Measurements from ENCODE around the gene MYH6.
"Not testable (repeated sequence)": the region's sequence is repeated elsewhere in the genome, so short reads cannot be mapped to it uniquely, and the experiment has no call there.

MYH6 gene

GRCh38 chr14:23413681-23414080 lies 5.6 kb upstream of the MYH6 start:
- DNase-seq: no peak

GRCh38 chr14:23411563-23412525 lies 3.8 kb upstream of the MYH6 start:
- no peak for DNase-seq

- DNase-seq: no peak
Measured at GRCh38 chr14:23409966-23410635, 2.0 kb upstream of the MYH6 start.

GRCh38 chr14:23409475-23409874 lies 1.4 kb upstream of the MYH6 start:
- DNase-seq: no peak

- no peak for DNase-seq
Measured at GRCh38 chr14:23408307-23408630, 196 bp upstream of the MYH6 start.

GRCh38 chr14:23406725-23407355 lies 1.2 kb downstream of the MYH6 start:
- DNase-seq: no peak

GRCh38 chr14:23406244-23406643 lies 1.8 kb downstream of the MYH6 start:
- no peak for DNase-seq

- no peak for DNase-seq
Measured at GRCh38 chr14:23405516-23406025, 2.5 kb downstream of the MYH6 start.

- DNase-seq: no peak
Measured at GRCh38 chr14:23405096-23405495, 3.0 kb downstream of the MYH6 start.

- DNase-seq: no peak
Measured at GRCh38 chr14:23404331-23404900, 3.7 kb downstream of the MYH6 start.

GRCh38 chr14:23403908-23404307 lies 4.2 kb downstream of the MYH6 start:
- DNase-seq: no peak

GRCh38 chr14:23403139-23403438 lies 5.0 kb downstream of the MYH6 start:
- DNase-seq: no peak

- no peak for DNase-seq
Measured at GRCh38 chr14:23402296-23403138, 5.6 kb downstream of the MYH6 start.

GRCh38 chr14:23401291-23401690 lies 6.8 kb downstream of the MYH6 start:
- DNase-seq: no peak

GRCh38 chr14:23400496-23401149 lies 7.5 kb downstream of the MYH6 start:
- not testable (repeated sequence) for DNase-seq

- DNase-seq: no peak
Measured at GRCh38 chr14:23399591-23399990, 8.5 kb downstream of the MYH6 start.

- DNase-seq: no peak
Measured at GRCh38 chr14:23399136-23399535, 8.9 kb downstream of the MYH6 start.

GRCh38 chr14:23398348-23398747 lies 9.7 kb downstream of the MYH6 start:
- no peak for DNase-seq

- DNase-seq: no peak
Measured at GRCh38 chr14:23396781-23397407, 11.2 kb downstream of the MYH6 start.

GRCh38 chr14:23396126-23396525 lies 11.9 kb downstream of the MYH6 start:
- no peak for DNase-seq

GRCh38 chr14:23392613-23393012 lies 15.5 kb downstream of the MYH6 start:
- DNase-seq: no peak

Data from stimulated activated CD4-positive, alpha-beta T cell treated with anti-CD3 and anti-CD28 coated beads, Interleukin-4, amount 100 ng/mL, for 1 hour (primary cell).